HL-60/S4 treated with phorbol 12-myristate 13-acetate at 8.2 ng/mL for 4 days and 3 days (cell line): Measurements from ENCODE around the gene ZBTB25.

Experiments used
- in situ Hi-C: fragments of 300-500 bp; cut with MboI; formaldehyde crosslinking; loops from 2 replicates; pipeline ENCODE4 v1.15.0; 2022; ENCODE audit warnings: low sequenced_read_pairs

The ZBTB25 gene, protein sequence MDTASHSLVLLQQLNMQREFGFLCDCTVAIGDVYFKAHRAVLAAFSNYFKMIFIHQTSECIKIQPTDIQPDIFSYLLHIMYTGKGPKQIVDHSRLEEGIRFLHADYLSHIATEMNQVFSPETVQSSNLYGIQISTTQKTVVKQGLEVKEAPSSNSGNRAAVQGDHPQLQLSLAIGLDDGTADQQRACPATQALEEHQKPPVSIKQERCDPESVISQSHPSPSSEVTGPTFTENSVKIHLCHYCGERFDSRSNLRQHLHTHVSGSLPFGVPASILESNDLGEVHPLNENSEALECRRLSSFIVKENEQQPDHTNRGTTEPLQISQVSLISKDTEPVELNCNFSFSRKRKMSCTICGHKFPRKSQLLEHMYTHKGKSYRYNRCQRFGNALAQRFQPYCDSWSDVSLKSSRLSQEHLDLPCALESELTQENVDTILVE

DNA sequence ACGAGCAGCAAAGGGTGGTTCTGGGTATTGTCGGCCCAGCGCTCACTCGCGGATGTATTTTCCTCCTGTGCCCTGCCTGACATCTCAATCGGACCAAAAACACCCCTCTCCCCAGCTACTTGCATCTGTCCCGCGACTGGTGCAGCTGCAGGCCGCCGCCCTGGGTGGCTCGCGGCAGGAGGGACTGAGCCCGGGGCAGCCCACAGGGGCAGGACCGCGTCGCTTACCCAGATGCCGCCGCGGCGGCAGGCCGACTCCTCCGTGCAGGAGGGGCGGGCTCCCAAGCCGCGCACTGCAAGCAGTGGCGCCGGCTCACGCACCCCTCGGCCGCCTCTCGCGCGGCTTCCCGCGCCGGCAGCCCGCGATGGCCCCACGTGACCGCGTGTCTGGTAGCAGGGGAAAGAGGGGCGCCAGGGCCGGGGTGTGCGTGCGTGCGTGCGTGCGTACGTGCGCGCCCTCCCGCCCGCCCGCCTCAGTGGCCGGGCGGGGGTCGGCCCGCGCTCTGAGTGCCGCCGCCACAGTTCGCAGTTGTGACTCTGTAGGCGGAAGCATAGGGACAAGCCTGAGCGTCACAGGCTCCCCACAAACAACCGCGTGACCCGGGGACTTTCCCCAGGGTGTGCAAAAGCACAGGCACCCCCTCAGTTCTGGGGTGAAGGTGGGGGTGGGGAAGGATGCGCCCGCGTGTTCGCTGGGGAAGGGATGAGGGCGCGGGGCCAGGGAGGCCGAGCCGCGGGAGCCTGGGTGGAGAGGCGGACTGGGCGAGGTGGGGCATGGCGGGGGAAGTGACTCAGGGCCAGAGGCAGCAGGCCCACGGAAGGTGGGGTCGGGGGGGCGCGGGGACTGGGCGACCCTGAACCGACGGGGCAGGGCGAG lies at the start of gene ZBTB25:
ZBTB25 (minus strand) TSS at position 405 of the 876 bp plus-strand sequence. CDS start 13,305 bp downstream, outside the sequence.
- in situ Hi-C loops, result no loop called here

DNA sequence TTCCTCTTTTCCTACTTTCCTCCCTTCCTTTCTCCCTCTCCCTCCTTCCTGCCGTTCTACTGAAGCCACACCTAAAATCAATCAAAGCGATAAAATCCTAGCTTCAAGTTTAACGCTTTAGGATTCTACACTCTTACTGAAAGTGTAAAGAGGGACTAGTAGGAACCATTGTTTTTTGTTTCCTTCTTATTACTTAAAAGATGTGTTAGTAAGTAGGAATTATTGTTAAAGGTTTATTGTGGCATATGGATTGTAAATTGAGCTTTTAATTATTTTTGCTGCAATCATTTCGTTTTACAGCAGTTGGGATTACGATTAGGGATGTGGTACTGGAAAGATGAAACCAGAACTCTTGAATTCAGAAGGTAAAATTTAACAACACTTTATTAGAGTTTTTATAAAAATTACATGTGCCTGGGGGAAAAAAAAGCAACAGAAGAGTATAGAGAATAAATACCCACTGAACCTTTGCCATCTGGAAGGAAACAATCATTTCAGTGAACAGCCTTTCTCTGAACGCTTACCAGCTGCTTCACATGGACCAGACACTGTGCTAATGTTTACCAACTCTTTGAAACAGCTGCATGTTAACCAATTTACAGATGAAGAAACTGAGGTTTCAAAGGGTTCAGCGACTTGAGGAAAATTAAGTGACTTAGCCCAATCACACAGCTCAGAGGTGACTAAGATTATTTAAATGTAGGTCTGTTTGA lies 47.1 kb upstream of the ZBTB25 start:
- in situ Hi-C loops, result no loop called here

DNA sequence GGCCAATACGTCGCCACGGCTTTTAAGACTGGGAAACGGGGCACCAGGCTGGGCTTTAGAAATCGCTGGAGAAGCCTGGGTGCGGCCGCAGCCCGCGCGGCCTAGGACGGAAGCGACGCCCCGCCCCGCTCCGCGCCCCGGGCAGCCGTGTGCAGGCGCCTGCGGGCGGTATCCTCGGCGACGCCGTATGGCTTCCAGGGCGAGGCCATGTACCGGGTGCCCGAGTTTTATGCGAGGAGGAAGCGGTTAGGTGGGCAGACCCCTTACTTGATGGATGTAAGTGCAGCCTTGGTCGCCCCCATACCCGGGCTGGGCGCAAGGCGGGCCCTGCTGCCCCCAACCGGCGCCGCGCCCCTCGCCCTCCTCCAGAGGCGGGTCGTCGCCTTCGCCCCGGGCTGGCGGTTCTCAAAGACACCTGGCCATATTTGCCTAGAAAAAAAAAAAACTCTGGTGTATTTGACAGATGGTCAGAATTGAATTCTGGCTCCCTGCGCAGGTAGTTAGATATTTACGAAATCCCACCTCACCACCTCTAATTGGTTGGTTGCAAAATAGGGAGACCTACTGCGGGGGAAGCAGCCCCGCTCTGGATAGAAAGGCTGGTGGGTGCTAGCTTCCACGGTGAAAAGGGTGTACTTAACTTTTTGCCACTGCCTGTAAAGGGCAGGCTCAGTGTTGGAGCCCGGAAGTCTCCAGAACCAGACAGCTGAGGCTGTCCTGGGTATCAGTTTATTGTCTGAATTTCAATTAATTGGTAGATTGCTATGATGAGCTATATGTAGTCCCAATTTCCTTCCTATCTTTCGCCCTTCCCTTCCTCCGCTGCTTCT lies 46.4 kb upstream of the ZBTB25 start, which contains the start of gene PPP1R36:
PPP1R36 (plus strand) TSS at position 171 of the 830 bp plus-strand sequence; CDS start at position 208, 37 bp downstream.
- in situ Hi-C loops, result no loop called here

DNA sequence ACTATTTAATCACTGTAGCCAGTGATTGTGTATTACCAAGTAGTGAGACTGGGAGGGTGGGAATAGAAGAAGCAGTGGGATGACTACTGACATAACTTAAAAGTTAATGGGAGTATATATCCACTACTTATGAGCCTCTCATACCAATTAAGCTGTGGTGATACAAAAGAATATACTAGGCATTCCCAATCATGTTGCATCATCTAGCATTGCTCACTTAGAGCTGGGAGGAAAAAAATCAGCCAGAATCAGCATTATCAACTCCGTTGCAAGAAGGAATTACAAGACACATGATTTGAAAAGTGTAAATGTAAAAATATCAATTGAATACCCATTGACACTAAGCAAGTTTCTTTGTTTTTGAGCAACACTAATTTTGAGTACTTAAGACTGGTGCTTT lies 45.4 kb upstream of the ZBTB25 start:
- in situ Hi-C loops, result no loop called here

DNA sequence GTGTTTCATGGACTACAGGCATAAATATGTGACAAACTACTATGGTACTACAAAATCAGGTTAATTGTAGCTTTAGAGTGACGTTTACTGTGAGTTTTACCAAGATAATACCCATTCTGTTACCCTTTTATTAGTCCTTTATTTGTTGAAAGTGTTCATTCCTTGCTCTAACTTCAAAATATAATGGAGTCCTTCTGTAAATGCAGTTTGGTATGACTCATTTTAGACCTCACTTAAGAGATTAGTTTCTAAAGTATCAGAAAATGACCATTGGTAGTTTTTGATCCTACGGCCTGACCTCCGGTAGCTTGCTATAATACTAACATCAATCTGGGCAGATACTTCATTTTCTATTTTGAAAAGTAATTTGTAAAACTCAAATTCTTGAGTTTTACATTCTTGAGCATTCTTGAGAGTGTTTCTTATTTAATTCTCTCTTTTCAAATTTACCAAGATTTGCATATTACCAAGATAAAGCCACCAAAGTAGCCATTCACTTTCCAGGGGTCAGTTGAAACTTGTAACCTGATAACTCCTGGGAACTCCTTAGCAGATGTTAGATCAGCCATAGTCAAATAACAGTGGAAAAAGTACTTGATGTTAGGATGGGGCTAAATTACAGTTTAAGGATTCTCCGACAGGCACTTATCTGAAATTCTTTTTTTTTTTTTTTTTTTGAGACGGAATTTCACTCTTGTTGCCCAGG lies 41.1 kb upstream of the ZBTB25 start:
- in situ Hi-C loops, result no loop called here

DNA sequence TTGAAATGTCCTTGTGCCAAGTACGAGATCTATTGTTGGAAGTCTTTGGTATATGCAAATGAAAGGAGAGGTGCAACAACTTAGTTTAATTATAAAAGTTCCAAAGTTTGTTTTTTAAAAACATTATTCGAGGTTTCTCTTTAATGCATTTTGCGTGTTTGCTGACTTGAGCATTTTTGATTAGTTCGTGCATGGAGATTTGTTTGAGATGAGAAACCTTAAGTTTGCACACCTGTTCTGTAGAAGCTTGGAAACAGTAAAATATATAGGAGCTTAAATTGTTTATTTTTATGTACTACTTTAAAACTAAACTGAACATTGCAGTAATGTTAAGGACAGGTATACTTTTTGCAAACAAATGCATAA lies 39.2 kb upstream of the ZBTB25 start:
- in situ Hi-C loops, result no loop called here

DNA sequence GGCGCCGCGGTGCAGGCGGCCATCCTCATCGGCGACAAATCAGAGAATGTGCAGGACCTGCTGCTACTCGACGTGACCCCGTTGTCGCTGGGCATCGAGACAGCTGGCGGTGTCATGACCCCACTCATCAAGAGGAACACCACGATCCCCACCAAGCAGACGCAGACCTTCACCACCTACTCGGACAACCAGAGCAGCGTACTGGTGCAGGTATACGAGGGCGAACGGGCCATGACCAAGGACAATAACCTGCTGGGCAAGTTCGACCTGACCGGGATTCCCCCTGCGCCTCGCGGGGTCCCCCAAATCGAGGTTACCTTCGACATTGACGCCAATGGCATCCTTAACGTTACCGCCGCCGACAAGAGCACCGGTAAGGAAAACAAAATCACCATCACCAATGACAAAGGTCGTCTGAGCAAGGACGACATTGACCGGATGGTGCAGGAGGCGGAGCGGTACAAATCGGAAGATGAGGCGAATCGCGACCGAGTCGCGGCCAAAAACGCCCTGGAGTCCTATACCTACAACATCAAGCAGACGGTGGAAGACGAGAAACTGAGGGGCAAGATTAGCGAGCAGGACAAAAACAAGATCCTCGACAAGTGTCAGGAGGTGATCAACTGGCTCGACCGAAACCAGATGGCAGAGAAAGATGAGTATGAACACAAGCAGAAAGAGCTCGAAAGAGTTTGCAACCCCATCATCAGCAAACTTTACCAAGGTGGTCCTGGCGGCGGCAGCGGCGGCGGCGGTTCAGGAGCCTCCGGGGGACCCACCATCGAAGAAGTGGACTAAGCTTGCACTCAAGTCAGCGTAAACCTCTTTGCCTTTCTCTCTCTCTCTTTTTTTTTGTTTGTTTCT lies 38.6 kb upstream of the ZBTB25 start:
- in situ Hi-C loops, result no loop called here

DNA sequence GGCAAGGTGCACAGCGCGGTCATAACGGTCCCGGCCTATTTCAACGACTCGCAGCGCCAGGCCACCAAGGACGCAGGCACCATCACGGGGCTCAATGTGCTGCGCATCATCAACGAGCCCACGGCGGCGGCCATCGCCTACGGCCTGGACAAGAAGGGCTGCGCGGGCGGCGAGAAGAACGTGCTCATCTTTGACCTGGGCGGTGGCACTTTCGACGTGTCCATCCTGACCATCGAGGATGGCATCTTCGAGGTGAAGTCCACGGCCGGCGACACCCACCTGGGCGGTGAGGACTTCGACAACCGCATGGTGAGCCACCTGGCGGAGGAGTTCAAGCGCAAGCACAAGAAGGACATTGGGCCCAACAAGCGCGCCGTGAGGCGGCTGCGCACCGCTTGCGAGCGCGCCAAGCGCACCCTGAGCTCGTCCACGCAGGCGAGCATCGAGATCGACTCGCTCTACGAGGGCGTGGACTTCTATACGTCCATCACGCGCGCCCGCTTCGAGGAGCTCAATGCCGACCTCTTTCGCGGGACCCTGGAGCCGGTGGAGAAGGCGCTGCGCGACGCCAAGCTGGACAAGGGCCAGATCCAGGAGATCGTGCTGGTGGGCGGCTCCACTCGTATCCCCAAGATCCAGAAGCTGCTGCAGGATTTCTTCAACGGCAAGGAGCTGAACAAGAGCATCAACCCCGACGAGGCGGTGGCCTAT lies 37.8 kb upstream of the ZBTB25 start:
- in situ Hi-C loops, result no loop called here

DNA sequence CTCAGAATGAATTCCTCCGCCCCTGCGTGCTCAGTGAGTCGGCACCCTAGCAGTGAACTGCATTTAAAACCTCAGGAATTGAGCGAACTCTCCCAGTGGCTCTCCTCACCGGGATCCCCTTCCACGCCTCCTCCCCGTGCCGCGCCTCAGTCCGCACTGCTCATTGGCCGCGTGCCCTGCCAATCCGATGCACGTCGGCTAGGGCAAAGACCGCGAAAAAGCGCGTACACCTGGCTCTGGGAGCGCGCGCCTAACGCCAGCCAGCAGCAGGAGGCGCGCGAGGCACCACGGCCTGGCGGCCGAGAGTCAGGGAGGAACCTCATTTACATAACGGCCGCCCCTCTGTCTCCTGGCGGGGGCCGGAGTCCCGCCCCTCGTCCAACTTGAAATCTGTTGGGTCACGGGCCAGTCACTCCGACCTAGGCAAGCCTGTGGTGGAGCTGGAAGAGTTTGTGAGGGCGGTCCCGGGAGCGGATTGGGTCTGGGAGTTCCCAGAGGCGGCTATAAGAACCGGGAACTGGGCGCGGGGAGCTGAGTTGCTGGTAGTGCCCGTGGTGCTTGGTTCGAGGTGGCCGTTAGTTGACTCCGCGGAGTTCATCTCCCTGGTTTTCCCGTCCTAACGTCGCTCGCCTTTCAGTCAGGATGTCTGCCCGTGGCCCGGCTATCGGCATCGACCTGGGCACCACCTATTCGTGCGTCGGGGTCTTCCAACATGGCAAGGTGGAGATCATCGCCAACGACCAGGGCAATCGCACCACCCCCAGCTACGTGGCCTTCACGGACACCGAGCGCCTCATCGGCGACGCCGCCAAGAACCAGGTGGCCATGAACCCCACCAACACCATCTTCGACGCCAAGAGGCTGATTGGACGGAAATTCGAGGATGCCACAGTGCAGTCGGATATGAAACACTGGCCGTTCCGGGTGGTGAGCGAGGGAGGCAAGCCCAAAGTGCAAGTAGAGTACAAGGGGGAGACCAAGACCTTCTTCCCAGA lies 36.9 kb upstream of the ZBTB25 start, which contains the start of gene HSPA2:
HSPA2 (plus strand) TSS at position 534 of the 995 bp plus-strand sequence; CDS start at position 643, 109 bp downstream.
- in situ Hi-C loops, result no loop called here

DNA sequence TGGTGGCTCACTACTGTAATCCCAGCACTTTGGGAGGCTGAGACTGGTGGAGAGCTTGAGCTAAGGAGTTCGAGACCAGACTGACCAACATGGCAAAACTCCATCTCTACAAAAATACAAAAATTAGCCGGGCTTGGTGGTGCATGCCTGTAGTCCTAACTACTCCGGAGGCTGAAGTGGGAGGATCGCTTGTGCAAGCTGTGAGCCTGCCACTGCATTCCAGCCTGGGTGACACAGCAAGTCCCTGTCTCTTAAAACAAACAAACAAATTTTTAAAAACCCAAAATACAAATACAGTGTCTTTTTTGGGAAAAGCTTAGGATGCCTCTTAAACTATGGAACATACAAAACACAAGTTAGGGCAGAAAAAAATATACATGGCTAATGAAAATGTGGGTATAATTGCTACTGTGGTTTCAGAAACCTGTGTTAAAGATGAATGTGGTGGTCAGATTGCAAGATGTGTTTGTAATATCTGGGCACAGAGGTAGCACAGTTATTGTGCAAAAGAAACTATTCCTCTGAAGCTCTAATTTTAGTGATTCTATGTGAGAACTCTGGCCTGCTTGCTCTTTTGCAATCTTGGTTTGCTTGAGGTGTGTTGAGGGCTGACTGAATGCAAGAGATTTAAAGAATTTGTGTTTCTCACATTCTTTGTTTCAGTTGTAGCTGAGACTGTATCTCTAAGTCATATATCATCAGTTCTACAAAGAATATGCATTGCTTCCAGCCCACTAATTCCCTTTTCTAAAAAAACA lies 33.0 kb upstream of the ZBTB25 start:
- in situ Hi-C loops, result no loop called here

DNA sequence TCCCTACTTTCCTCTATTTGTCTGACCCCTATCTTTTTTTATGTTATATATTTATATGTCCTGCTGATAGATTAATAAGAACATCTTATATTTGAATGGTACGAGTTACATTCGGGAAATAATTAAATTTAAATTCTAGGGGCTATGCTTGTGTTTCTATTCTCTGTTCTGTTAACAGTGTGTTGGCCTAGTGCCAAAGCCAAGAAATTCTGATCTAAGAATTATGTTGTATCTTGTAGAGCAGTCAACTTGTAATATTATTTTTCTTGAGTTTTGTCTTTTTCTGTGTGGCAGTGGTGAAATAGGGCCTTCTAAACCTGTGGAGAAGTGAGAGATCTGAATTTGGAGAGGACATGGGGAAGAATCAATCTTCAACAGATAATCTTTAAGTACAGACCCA lies 27.9 kb upstream of the ZBTB25 start:
- in situ Hi-C loops, result no loop called here

DNA sequence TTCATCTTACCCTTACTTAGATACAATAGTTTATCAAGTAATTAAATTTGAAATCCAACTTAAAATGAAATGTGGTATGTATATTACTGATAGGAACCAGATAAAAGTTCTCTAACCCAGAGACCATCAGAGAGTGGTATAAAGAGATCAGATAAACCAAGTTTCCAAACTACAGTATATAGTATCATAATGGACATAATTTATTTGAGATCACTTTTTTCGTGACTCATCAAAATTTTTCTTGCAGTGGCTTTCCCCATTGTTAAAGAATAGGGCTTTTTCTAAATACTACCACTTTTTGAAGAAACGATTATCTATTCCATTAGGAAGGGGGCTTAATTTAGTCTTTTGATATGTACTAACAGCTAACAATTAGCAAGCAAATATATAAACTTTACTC lies 21.7 kb upstream of the ZBTB25 start:
- in situ Hi-C loops, result no loop called here

DNA sequence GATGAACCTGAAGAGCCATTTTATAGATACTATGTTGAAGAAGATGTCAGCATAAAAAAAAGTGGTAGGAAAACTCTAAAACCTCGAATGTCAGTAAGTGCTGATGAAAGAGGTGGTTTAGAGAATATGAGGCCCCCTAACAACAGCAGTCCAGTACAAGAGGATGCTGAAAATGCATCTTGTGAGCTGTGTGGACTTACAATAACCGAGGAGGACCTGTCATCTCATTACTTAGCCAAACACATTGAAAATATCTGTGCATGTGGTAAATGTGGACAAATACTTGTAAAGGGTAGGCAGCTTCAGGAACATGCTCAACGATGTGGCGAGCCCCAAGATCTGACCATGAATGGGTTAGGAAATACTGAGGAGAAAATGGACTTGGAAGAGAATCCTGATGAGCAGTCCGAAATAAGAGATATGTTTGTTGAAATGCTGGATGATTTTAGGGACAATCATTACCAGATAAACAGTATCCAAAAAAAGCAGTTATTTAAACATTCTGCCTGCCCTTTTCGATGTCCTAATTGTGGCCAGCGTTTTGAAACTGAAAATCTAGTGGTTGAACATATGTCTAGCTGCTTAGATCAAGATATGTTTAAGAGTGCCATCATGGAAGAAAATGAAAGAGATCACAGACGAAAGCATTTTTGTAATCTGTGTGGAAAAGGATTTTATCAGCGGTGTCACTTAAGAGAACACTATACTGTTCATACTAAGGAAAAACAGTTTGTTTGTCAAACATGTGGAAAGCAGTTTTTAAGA lies 19.1 kb upstream of the ZBTB25 start:
- in situ Hi-C loops, result no loop called here

DNA sequence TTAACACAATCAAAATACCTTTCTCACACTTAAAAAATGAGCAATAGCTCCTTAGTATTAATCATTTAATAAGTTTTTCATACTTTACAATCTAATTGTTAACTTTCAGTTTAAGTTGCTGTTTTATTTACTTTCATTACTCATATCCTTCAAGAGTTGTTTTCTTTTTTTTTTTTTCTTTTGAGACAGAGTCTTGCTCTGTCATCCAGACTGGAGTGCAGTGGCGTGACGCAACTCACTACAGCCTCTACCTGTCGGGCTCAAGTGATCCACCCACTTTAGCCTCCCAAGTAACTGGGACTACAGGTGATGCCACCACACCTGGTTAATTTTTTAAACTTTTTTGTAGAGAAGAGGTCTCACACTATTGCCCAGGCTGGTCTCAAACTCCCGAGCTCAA lies 17.1 kb upstream of the ZBTB25 start:
- in situ Hi-C loops, result no loop called here

DNA sequence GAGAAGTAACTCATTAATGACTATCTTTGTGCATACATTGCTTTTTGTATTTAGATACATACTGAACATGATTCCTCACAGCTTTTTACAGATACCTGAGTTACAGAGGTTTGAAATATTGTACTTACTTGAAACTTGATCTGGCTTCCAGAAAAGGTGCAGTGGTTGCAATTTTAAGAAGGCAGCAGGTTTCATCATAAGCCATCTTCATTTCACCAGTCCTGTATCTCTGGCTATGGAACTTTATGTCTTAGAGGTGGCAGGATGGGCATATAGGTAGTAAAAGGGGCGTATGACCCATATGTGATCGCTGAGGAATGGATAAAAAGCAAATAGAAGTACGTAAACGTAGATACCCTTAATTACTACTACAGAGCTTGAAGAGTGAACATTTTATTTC lies 14.6 kb upstream of the ZBTB25 start:
- in situ Hi-C loops, result no loop called here
